ENCODE data around the gene KLK6. TPM values are rescaled to one million over a fixed set of nuclear protein-coding genes. Genes with fewer than 3 reads are reported as not detected.

Gene KLK6
- polyA plus RNA-seq, 3 donors: 29.7 to 34.7 (median 32.4) TPM

GRCh38 chr19:50926144-50926543 is 43.2 kb downstream of the KLK6 start:
- no peak for DNase-seq (ENCODE audit: extremely low read depth in 1 of 11, low read depth in 9 of 11, low spot score in 4 of 11)

- DNase-seq (ENCODE audit: extremely low read depth in 1 of 11, low read depth in 9 of 11, low spot score in 4 of 11): no peak
Observed at GRCh38 chr19:50925734-50926133, 43.7 kb downstream of the KLK6 start.

- no peak for DNase-seq (ENCODE audit: extremely low read depth in 1 of 11, low read depth in 9 of 11, low spot score in 4 of 11)
Observed at GRCh38 chr19:50924586-50924985, 44.8 kb downstream of the KLK6 start.

- DNase-seq (ENCODE audit: extremely low read depth in 1 of 11, low read depth in 9 of 11, low spot score in 4 of 11): peak; percentile 47 to 81 (median 74)
Observed at GRCh38 chr19:50922317-50922853, 47.0 kb downstream of the KLK6 start.

- no peak for DNase-seq (ENCODE audit: extremely low read depth in 1 of 11, low read depth in 9 of 11, low spot score in 4 of 11)
Observed at GRCh38 chr19:50921426-50922316, 47.7 kb downstream of the KLK6 start.

- no peak for DNase-seq (ENCODE audit: extremely low read depth in 1 of 11, low read depth in 9 of 11, low spot score in 4 of 11)
Observed at GRCh38 chr19:50916069-50916468, 53.3 kb downstream of the KLK6 start.

GRCh38 chr19:50912727-50913716 is 56.4 kb downstream of the KLK6 start:
- no peak for DNase-seq (ENCODE audit: extremely low read depth in 1 of 11, low read depth in 9 of 11, low spot score in 4 of 11)

GRCh38 chr19:50912102-50912599 is 57.2 kb downstream of the KLK6 start:
- no peak for DNase-seq (ENCODE audit: extremely low read depth in 1 of 11, low read depth in 9 of 11, low spot score in 4 of 11)

- no peak for DNase-seq (ENCODE audit: extremely low read depth in 1 of 11, low read depth in 9 of 11, low spot score in 4 of 11)
Observed at GRCh38 chr19:50911206-50912101, 57.9 kb downstream of the KLK6 start, which contains the start of gene KLK4. KLK4 (minus strand) TSS chr19:50911395; CDS start chr19:50910738, 657 bp downstream.

- DNase-seq (ENCODE audit: extremely low read depth in 1 of 11, low read depth in 9 of 11, low spot score in 4 of 11): no peak
Observed at GRCh38 chr19:50910722-50911121, 58.7 kb downstream of the KLK6 start.

GRCh38 chr19:50909240-50910070 is 59.9 kb downstream of the KLK6 start:
- DNase-seq (ENCODE audit: extremely low read depth in 1 of 11, low read depth in 9 of 11, low spot score in 4 of 11): peak in 1 of 11 donors; percentile 41

Other genes starting within 250 kb of the KLK6 start
- gene SHANK1, start 249.8 kb downstream of the KLK6 start, polyA plus RNA-seq (ENCODE audit: insufficient read length in 3 of 3): 1 to 10 TPM; 4.5 to 5.6 (median 5.5) TPM
- gene CLEC11A, start 246.2 kb downstream of the KLK6 start, polyA plus RNA-seq (ENCODE audit: insufficient read length in 3 of 3): 10 to 100 TPM; 18.5 to 37.9 (median 37.6) TPM
- gene GPR32, start 199.1 kb downstream of the KLK6 start, polyA plus RNA-seq (ENCODE audit: insufficient read length in 3 of 3): not detected
- under 1 TPM in 2 of 3 donors, not detected in 1; 0.07 to 0.36 TPM for gene ACP4, start 179.2 kb downstream of the KLK6 start, polyA plus RNA-seq (ENCODE audit: insufficient read length in 3 of 3)
- gene KLK1, start 145.8 kb downstream of the KLK6 start, polyA plus RNA-seq (ENCODE audit: insufficient read length in 3 of 3): 1 to 10 TPM; 1.3 TPM
- gene KLK15, start 136.0 kb downstream of the KLK6 start, polyA plus RNA-seq (ENCODE audit: insufficient read length in 3 of 3): not detected
- gene KLK3, start 114.7 kb downstream of the KLK6 start, polyA plus RNA-seq (ENCODE audit: insufficient read length in 3 of 3): under 1 TPM; 0.42 to 0.65 (median 0.48) TPM
- gene KLK2, start 96.2 kb downstream of the KLK6 start, polyA plus RNA-seq (ENCODE audit: insufficient read length in 3 of 3): under 1 TPM in 1 of 3 donors, not detected in 2; 0.42 TPM
- gene KLK4, start 58.2 kb downstream of the KLK6 start, polyA plus RNA-seq (ENCODE audit: insufficient read length in 3 of 3): not detected
- gene KLK5, start 16.6 kb downstream of the KLK6 start, polyA plus RNA-seq (ENCODE audit: insufficient read length in 3 of 3): 1 to 10 TPM; 1.2 to 1.9 (median 1.5) TPM
- gene KLK7, start 14.3 kb upstream of the KLK6 start, polyA plus RNA-seq (ENCODE audit: insufficient read length in 3 of 3): 1 to 10 TPM; 3.9 to 4.6 (median 4.2) TPM
- 1 to 10 TPM; 2.4 to 4.0 (median 3.6) TPM for gene KLK8, start 32.0 kb upstream of the KLK6 start, polyA plus RNA-seq (ENCODE audit: insufficient read length in 3 of 3)
- under 1 TPM; 0.32 to 0.44 (median 0.37) TPM for gene KLK10, start 50.1 kb upstream of the KLK6 start, polyA plus RNA-seq (ENCODE audit: insufficient read length in 3 of 3)
- gene KLK11, start 57.0 kb upstream of the KLK6 start, polyA plus RNA-seq (ENCODE audit: insufficient read length in 3 of 3): under 1 TPM in 2 of 3 donors, not detected in 1; 0.19 to 0.38 TPM
- not detected for gene KLK12, start 65.4 kb upstream of the KLK6 start, polyA plus RNA-seq (ENCODE audit: insufficient read length in 3 of 3)
- under 1 TPM; 0.39 to 0.68 (median 0.40) TPM for gene KLK13, start 95.5 kb upstream of the KLK6 start, polyA plus RNA-seq (ENCODE audit: insufficient read length in 3 of 3)
- under 1 TPM; 0.22 to 0.51 (median 0.23) TPM for gene KLK14, start 113.3 kb upstream of the KLK6 start, polyA plus RNA-seq (ENCODE audit: insufficient read length in 3 of 3)
- gene CTU1, start 138.8 kb upstream of the KLK6 start, polyA plus RNA-seq (ENCODE audit: insufficient read length in 3 of 3): 1 to 10 TPM; 2.1 to 4.2 (median 4.0) TPM
- gene SIGLEC9, start 155.3 kb upstream of the KLK6 start, polyA plus RNA-seq (ENCODE audit: insufficient read length in 3 of 3): 1 to 10 TPM; 1.1 to 1.7 (median 1.5) TPM
- gene SIGLEC7, start 172.7 kb upstream of the KLK6 start, polyA plus RNA-seq (ENCODE audit: insufficient read length in 3 of 3): under 1 TPM; 0.22 to 0.65 (median 0.27) TPM